LNCAP (cell line): ENCODE results near the gene ABHD17A.
"Not testable (repeated sequence)": the region's sequence is repeated elsewhere in the genome, so short reads cannot be mapped to it uniquely, and the experiment has no call there.

Source experiments
- CTCF ChIP-seq: fragments of 450-650 bp; IDR thresholded peaks from 2 replicates; pipeline ENCODE4 v1.5.1; 2017; ENCODE audit warnings: mild to moderate bottlenecking

The ABHD17A gene

DNA sequence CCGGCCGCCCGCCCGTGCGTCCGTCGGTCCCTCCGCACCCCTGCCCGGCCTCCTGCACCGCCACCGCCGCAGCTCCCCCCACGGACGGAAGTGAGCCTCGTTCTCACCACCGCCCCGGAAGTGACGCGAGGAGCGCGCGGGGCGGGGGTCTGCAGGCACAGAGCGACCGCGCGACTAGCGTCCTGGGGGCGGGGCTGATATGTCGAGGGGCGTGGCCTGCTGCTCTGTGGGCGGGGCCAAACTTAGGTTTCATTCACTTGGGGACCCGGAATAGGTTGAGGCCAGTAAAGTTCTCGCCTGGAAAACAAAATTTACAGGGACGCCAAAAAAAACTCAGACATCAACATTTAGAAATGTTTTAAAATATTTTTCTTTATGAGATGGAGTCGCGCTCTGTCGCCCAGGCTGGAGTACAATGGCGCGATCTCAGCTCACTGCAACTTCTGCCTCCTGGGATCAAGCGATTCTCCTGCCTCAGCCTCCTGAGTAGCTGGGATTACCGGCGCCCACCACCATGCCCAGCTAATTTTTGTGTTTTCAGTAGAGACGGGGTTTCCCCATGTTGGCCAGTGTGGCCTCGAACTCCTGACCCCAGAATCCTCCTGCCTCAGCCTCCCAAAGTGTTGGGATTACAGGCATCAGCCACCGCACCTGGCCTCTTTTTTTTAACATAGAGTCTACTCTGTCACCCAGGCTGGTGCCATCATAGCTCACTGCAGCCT is at the start of gene ABHD17A:
Gene ABHD17A (minus strand): TSS at position 99 of the 722 bp plus-strand sequence. CDS start 3,930 bp downstream, outside the sequence.
- not testable (repeated sequence) for TF ChIP-seq CTCF

DNA sequence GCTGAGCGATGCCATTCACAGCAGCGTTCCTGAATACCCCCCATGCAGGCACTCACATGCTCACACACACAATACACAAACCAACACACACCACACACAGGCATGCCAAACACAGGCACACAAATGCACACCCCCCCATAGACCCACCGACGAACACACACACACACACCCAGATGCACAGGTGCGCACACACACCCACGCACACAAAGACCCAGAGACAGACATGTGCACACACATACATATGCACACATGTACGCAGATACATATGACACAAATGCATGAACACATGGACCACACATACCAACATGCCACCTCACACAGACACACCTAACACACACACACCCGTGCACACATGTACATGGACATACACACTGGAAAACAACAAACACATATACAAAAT is 48.6 kb upstream of the ABHD17A start:
- TF ChIP-seq CTCF, result no peak

DNA sequence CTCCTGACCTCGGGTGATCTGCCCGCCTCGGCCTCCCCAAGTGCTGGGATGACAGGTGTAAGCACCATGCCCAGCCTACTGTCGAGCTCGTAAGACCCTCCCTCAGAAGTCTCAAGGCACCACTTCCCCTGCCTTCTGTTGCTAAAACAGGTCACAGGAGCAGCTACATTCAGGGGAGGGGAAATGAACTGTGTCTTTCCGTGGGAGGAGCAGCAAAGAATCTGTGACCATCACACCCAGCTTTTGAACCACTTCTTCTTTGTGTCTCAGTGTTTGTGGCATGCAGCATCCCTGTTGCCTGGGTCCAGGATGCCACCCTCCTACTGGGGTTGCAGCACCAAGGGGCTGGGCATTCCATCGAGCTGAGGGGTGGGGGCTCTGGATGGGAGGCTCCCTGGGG is 47.9 kb upstream of the ABHD17A start:
- no peak for TF ChIP-seq CTCF

- no peak for TF ChIP-seq CTCF
Observed at GRCh38 chr19:1932395-1932794, 47.1 kb upstream of the ABHD17A start.

- no peak for TF ChIP-seq CTCF
Observed at GRCh38 chr19:1931445-1931844, 46.1 kb upstream of the ABHD17A start.

GRCh38 chr19:1929021-1929742 is 43.9 kb upstream of the ABHD17A start:
- TF ChIP-seq CTCF, result peak; percentile 93

- TF ChIP-seq CTCF, result no peak
Observed at GRCh38 chr19:1925544-1925943, 40.2 kb upstream of the ABHD17A start.
